IMR-90 (cell line): ENCODE data around the gene RNU6-7. TPM values are rescaled to one million over a fixed set of nuclear protein-coding genes. Genes with fewer than 3 reads are reported as not detected.

Experiments
- ATAC-seq: fragments of 200-7000 bp; cut with Tn5 transposase; 2 replicates; pipeline ENCODE4 v1.9.1; 2020; ENCODE audit warnings: low read depth, mild to moderate bottlenecking, moderate library complexity
- BruUV-seq: library from RNA; stranded (reverse); fragments of 400-500 nt; replicated peaks from 2 replicates; lab custom pipeline; 2021; lab: Mats Ljungman, UMichigan
- CTCF ChIA-PET: fragments of 300-600 bp; formaldehyde crosslinking; extraction: SDS; loops from one replicate; lab custom pipeline; 2021; ENCODE audit warnings: antibody characterized with exemption; lab: Yijun Ruan, JAX
- POLR2A ChIA-PET: fragments of 300-600 bp; sonication (Branson Sonifier 250); formaldehyde crosslinking; loops from one replicate; lab custom pipeline; 2022; ENCODE audit warnings: antibody characterized with exemption; ENCODE audit not compliant: unreplicated experiment; lab: Charles Lee
- DNase-seq: peaks from one replicate; pipeline ENCODE4 v3.0.0; 2013
- H2AFZ ChIP-seq: replicated peaks from 2 replicates; pipeline ENCODE3; 2013; ENCODE audit warnings: low read length, mild to moderate bottlenecking; ENCODE audit not compliant: poor library complexity
- H2AK5ac ChIP-seq: 2 replicates; pipeline ENCODE4 v1.6.1; 2013; ENCODE audit warnings: low read depth, low read length, inconsistent platforms
- H2AK9ac ChIP-seq: replicated peaks from 2 replicates; pipeline ENCODE3; 2013; ENCODE audit warnings: mild to moderate bottlenecking, low read depth, low read length, moderate library complexity; ENCODE audit not compliant: poor library complexity
- H2BK120ac ChIP-seq: 2 replicates; pipeline ENCODE4 v1.6.1; 2013; ENCODE audit warnings: low read depth, low read length, inconsistent platforms
- H2BK15ac ChIP-seq: 3 replicates; pipeline ENCODE4 v1.6.1; 2013; ENCODE audit warnings: low read depth, low read length, inconsistent platforms
- H2BK20ac ChIP-seq: 2 replicates; pipeline ENCODE4 v1.6.1; 2013; ENCODE audit warnings: low read depth, mild to moderate bottlenecking, inconsistent platforms, low read length, moderate library complexity
- H2BK5ac ChIP-seq: 2 replicates; pipeline ENCODE4 v1.6.1; 2013; ENCODE audit warnings: mild to moderate bottlenecking, low read depth, low read length, inconsistent platforms; ENCODE audit not compliant: poor library complexity, severe bottlenecking
- H3K14ac ChIP-seq: replicated peaks from 2 replicates; pipeline ENCODE4 v1.6.1; 2013; ENCODE audit warnings: low read depth, low read length, inconsistent platforms
- H3K18ac ChIP-seq: 2 replicates; pipeline ENCODE4 v1.6.1; 2013; ENCODE audit warnings: low read depth, low read length, control low read depth
- H3K23ac ChIP-seq: 2 replicates; pipeline ENCODE4 v1.6.1; 2013; ENCODE audit warnings: low read depth, low read length, inconsistent platforms
- H3K27ac ChIP-seq: 2 replicates; pipeline ENCODE4 v1.5.1; 2013; ENCODE audit warnings: mild to moderate bottlenecking, control low read depth, low read length; ENCODE audit not compliant: insufficient read depth
- H3K27me3 ChIP-seq: 2 replicates; pipeline ENCODE4 v1.6.1; 2013; ENCODE audit warnings: low read length; ENCODE audit not compliant: control insufficient read depth, insufficient read depth
- H3K36me3 ChIP-seq: 2 replicates; pipeline ENCODE4 v1.6.1; 2013; ENCODE audit warnings: low read length, mixed read lengths; ENCODE audit not compliant: control insufficient read depth, insufficient read depth
- H3K4ac ChIP-seq: 2 replicates; pipeline ENCODE4 v1.6.1; 2013; ENCODE audit warnings: low read depth, low read length, inconsistent platforms
- H3K4me1 ChIP-seq: 2 replicates; pipeline ENCODE4 v1.6.1; 2013; ENCODE audit warnings: low read length, mixed read lengths; ENCODE audit not compliant: control insufficient read depth, insufficient read depth
- H3K4me2 ChIP-seq: 2 replicates; pipeline ENCODE4 v1.6.1; 2013; ENCODE audit warnings: low read depth, mild to moderate bottlenecking, control low read depth, low read length, moderate library complexity
- H3K4me3 ChIP-seq: 2 replicates; pipeline ENCODE4 v1.5.1; 2013; ENCODE audit warnings: low read depth, mild to moderate bottlenecking, control low read depth, low read length, moderate library complexity; ENCODE audit not compliant: insufficient read depth
- H3K56ac ChIP-seq: 2 replicates; pipeline ENCODE4 v1.6.1; 2013; ENCODE audit warnings: low read length, inconsistent platforms; ENCODE audit not compliant: insufficient read depth; ENCODE audit errors: extremely low read depth
- H3K79me1 ChIP-seq, 2 experiments: 2 replicates each; pipeline ENCODE4 v1.6.1; 2013; ENCODE audit warnings: low read length in 2 of 2, inconsistent platforms in 1 of 2, low read depth in 1 of 2
- H3K9ac ChIP-seq: 2 replicates; pipeline ENCODE4 v1.6.1; 2013; ENCODE audit warnings: low read depth, low read length, control low read depth
- H3K9me1 ChIP-seq: 2 replicates; pipeline ENCODE4 v1.6.1; 2013; ENCODE audit warnings: low read length, inconsistent platforms; ENCODE audit not compliant: insufficient read depth
- H3K9me3 ChIP-seq: 2 replicates; pipeline ENCODE4 v1.6.1; 2013; ENCODE audit warnings: low read length; ENCODE audit not compliant: control insufficient read depth, insufficient read depth
- H4K20me1 ChIP-seq: 2 replicates; pipeline ENCODE4 v1.6.1; 2013; ENCODE audit warnings: low read length, inconsistent platforms; ENCODE audit not compliant: insufficient read depth
- H4K5ac ChIP-seq: 2 replicates; pipeline ENCODE4 v1.6.1; 2013; ENCODE audit warnings: mild to moderate bottlenecking, low read depth, low read length, control low read depth
- H4K8ac ChIP-seq, 2 experiments: 2 replicates each; pipeline ENCODE4 v1.6.1; 2013; ENCODE audit warnings: low read depth in 2 of 2, low read length in 2 of 2, control low read depth in 1 of 2, inconsistent platforms in 1 of 2
- H4K91ac ChIP-seq: 2 replicates; pipeline ENCODE4 v1.6.1; 2013; ENCODE audit warnings: low read depth, low read length, inconsistent platforms; ENCODE audit not compliant: insufficient read depth
- CTCF ChIP-seq: conservative IDR thresholded peaks from 2 replicates; pipeline ENCODE4 v1.5.1; 2012; ENCODE audit warnings: mild to moderate bottlenecking, low read depth, low read length, improper control_type of control experiment
- WGBS, 2 experiments: methylation state at CpG; one replicate each; pipeline versions ENCODE4 v1.1.5 to v1.1.7; 2013; ENCODE audit warnings: missing lambda C conversion rate in 2 of 2; ENCODE audit not compliant: insufficient read length in 1 of 2; ENCODE audit errors: extremely low coverage in 2 of 2; 5-methylcytosine and 5-hydroxymethylcytosine counted together
- dilution Hi-C: fragments of 300-500 bp; cut with HindIII; formaldehyde crosslinking; loops from one replicate; pipeline ENCODE4 v1.14.3; 2018; ENCODE audit warnings: low sequenced_read_pairs; ENCODE audit not compliant: unreplicated experiment
- in situ Hi-C: fragments of 300-500 bp; cut with MboI; formaldehyde crosslinking; loops from 3 replicates; pipeline ENCODE4 v1.14.3; 2019; ENCODE audit warnings: low sequenced_read_pairs, inconsistent platforms, mixed read lengths
- intact Hi-C: fragments of 100-400 bp; cut with micrococcal nuclease; formaldehyde crosslinking; loops from 2 replicates; pipeline ENCODE4 v1.10.0; 2022
- polyA plus RNA-seq, 3 experiments: library from polyadenylated mRNA; depleted of rRNA; stranded (reverse); fragments of >200 nt; gene quantifications; 2 replicates each; pipeline ENCODE4 v1.2.3, GENCODE V29; 2012; ENCODE audit warnings: low replicate concordance in 1 of 3
- total RNA-seq: library from RNA; depleted of rRNA; stranded (reverse); fragments of >200 nt; gene quantifications from 2 replicates; pipeline ENCODE4 v1.2.3, GENCODE V29; 2012

Gene RNU6-7
- total and polyA plus RNA-seq, 2 of the 4 experiments (the other 2 are of a cell fraction) = not detected

- Histone ChIP-seq H2BK5ac (no peak overlapping the region), H2BK20ac (no peak overlapping the region), H2AFZ (no peak overlapping the region), H3K4ac (no peak overlapping the region), H3K4me1 (no peaks in the 10 kb centered on the region), H4K5ac (no peak overlapping the region), H3K4me2 (no peak overlapping the region), H2AK5ac (no peak overlapping the region), H4K91ac (no peak overlapping the region), H3K36me3 (no peaks in the 10 kb centered on the region), H2BK120ac (no peak overlapping the region), H3K18ac (no peak overlapping the region), H2AK9ac (no peak overlapping the region), H3K9me3 (no peaks in the 10 kb centered on the region), H3K56ac (no peak overlapping the region), H3K23ac (no peak overlapping the region), H3K79me1 (no peaks in the 10 kb centered on the region), H3K9me1 (no peaks in the 10 kb centered on the region), H3K27ac (no peak overlapping the region), H3K14ac (no peak overlapping the region), H4K20me1 (no peaks in the 10 kb centered on the region), H2BK15ac (no peak overlapping the region), H4K8ac (no peak overlapping the region), H3K27me3 (no peaks in the 10 kb centered on the region), H3K9ac (no peak overlapping the region), H3K4me3 (no peak overlapping the region)
- ATAC-seq (no peak), DNase-seq (no peak)
- POLR2A ChIA-PET = no interaction called here
- no CpG with 5 or more reads among the region's 3 CpGs for WGBS, 2 experiments
- intact Hi-C loops = no loop called here
- CTCF ChIA-PET = no interaction called here
- no TSS peak for BruUV-seq
- dilution Hi-C loops = no loop called here
- in situ Hi-C loops = no loop called here
- TF ChIP-seq CTCF = no peak
Measured at GRCh38 chr14:32169191-32169590, 32.7 kb upstream of the RNU6-7 start.
